ENCODE data around the gene ALG13.

- TF ChIP-seq CTCF (IDR thresholded peaks at IDR 0.05) (no peak), EZH2 (IDR thresholded peaks at IDR 0.05) (no peak), EZH2phosphoT487 (IDR thresholded peaks at IDR 0.05) (no peak)
Measured at GRCh38 chrX:111743316-111743715, 62.3 kb downstream of the ALG13 start.
